Keratinocyte (primary cell): ENCODE data around the gene PCDH8.

Experiments used
- CTCF ChIP-seq, 3 experiments: IDR thresholded peaks in 1 of 3; conservative IDR thresholded peaks in 1 of 3; optimal IDR thresholded peaks in 1 of 3; 2 replicates in 2 of 3; 3 replicates in 1 of 3; pipeline versions ENCODE3 to v1.5.1; 2011; ENCODE audit warnings: low read length in 3 of 3, mild to moderate bottlenecking in 3 of 3, moderate library complexity in 2 of 3, control low read depth in 1 of 3, inconsistent platforms in 1 of 3; ENCODE audit not compliant: insufficient read depth in 2 of 3; ENCODE audit errors: extremely low read depth in 1 of 3
- EZH2 ChIP-seq: IDR thresholded peaks from one replicate; pipeline ENCODE4 v1.6.1; 2012; ENCODE audit warnings: inconsistent platforms, mild to moderate bottlenecking, low read length, moderate library complexity

- TF ChIP-seq CTCF (optimal IDR thresholded peaks at IDR 0.05 in 1 of 3, IDR thresholded peaks at IDR 0.05 in 1 of 3, conservative IDR thresholded peaks at IDR 0.05 in 1 of 3; ENCODE audit: extremely low read depth in 1 of 3, insufficient read depth in 2 of 3, low read length in 3 of 3), result no peak
- no peak for TF ChIP-seq EZH2
Observed at GRCh38 chr13:52810526-52810925, 37.9 kb downstream of the PCDH8 start.
